ENCODE measurements around the gene SIGMAR1.

DNA sequence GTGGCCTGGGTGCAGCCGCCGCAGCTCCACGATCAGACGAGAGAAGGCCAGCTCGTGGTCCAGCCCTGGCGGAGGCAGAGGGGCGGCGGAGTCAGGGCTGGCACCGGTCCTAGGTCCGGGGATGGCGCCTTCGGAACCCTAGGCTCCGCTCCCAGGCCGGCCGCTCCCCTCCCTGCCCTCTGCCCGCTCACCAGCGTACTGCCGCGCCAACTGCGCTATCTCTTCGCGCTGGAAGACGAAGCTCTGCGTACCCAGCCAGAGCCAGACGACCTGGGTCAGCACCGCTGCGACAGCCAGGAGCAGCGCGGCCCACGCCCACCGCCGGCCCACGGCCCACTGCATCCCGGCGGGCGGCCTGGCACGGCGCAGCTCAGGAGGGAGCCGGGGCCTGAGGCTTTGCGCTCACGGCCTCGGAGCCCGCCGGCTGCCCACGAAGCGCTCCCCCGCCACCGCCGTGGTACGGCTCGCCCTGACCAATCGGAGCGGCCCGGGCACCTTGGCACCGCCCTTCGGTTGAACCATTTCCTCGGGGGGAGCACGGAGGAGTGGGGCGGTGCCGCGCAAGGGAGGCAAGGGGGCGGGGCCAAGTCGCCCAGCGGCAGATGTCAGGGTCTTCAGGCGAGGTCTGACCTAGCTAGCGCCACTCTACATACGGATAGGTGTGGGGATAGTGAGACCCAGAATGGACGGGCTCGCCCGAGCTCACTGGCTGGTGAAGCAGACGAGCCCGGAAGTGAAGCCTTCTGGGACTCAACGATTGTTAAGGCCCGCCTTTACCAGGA, at the start of gene SIGMAR1:
- TF ChIP-seq POLR2A (IDR thresholded peaks at IDR 0.05) (peak; percentile 75 to 79 (median 75)), CTCF (IDR thresholded peaks at IDR 0.05) (peak in 1 of 7 experiments; percentile 28)
